GM12892 (cell line): Measurements from ENCODE around the gene ASB18.

Source experiments
- POLR2A ChIP-seq: IDR thresholded peaks from 2 replicates; pipeline ENCODE4 v1.6.1; 2011; ENCODE audit warnings: low read depth, low read length, control low read depth
- POLR2AphosphoS5 ChIP-seq: IDR thresholded peaks from 2 replicates; pipeline ENCODE4 v1.6.1; 2011; ENCODE audit warnings: low read depth, low read length, control low read depth
- TAF1 ChIP-seq: IDR thresholded peaks from 2 replicates; pipeline ENCODE4 v1.6.1; 2011; ENCODE audit warnings: low read depth, mild to moderate bottlenecking, control low read depth, low read length, borderline replicate concordance

DNA sequence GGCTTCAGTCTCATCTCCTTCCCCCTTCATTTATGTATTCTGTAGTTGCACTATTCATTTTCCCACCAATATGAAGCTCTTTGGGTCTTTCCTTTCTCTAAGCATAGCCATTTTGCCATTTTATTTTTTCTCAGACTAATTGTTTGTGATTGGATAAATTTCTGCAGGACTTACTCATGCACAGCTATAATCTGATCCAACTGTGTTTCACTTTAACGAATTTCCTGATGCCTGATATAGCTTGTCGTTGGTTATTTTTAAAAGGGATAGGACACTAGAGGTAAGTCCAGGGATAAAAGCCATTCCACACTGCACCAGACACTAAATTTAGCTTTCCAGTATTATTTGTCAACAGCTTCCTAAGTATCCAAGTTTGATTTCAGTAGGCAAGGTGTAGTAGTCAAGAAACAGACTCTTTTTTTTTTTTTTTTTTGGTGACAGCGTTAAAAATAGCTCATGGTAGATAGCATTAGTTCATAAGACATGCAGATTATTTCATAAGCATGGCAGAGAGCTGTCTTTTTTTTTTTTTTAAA lies 17.4 kb downstream of the ASB18 start:
- TF ChIP-seq POLR2A = no peak
- TF ChIP-seq TAF1 = no peak
- TF ChIP-seq POLR2AphosphoS5 = no peak
